ENCODE measurements around the gene SPOP. TPM values are rescaled to one million over a fixed set of nuclear protein-coding genes. Genes with fewer than 3 reads are reported as not detected.
A peak's percentile ranks its signal among the peaks of the same experiment; 100 is the strongest.

Gene SPOP
- total RNA-seq, 1 donor from 2014 or later: 81.8 TPM

DNA sequence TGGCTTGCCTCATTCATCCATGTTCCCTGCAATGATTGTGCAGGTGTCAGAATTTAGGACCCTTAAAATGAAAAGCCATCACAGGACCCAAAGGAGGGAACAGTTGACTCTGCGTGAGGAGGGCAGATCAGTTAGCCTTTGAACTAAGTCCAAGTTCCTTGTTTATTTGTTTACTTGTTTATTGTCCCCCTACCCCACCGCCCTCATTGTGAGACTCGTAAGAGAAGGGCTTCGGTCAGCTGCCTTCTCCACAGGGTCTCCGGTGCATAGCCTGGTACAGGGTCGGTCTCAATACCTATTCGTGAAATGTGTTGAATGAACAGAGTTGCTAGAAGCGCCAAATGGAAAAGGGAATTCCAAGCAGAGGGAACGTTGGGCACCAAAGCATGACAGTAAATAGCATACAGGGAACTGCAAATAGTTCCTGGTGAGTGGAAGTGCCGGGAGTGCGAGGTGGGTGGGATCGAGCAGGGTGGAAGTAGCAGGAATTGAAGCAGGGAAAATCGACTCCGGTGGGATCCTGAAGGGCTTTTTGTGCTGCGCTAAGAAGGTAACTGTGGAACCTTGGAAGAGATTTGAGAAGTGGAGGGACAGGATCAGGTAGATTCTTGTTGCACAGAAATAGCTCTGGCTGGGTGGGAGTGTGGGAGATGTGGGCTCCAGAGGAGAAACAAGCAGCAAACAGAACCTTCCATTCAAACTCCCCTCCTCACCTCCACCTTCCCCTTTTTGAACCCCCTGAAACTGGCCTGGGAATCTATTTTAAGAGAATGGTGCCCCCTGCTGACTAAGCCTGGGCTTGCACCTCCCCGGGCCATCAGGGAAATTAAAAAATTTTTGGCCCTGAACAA, 17.2 kb upstream of the SPOP start:
- peaks cover 6% of the 10 kb centered on the region for H3K36me3 ChIP-seq
- no peaks in the 10 kb centered on the region for H3K9me3 ChIP-seq
- peaks cover 16% of the 10 kb centered on the region for H3K4me1 ChIP-seq
- TF ChIP-seq, protein P1, sequence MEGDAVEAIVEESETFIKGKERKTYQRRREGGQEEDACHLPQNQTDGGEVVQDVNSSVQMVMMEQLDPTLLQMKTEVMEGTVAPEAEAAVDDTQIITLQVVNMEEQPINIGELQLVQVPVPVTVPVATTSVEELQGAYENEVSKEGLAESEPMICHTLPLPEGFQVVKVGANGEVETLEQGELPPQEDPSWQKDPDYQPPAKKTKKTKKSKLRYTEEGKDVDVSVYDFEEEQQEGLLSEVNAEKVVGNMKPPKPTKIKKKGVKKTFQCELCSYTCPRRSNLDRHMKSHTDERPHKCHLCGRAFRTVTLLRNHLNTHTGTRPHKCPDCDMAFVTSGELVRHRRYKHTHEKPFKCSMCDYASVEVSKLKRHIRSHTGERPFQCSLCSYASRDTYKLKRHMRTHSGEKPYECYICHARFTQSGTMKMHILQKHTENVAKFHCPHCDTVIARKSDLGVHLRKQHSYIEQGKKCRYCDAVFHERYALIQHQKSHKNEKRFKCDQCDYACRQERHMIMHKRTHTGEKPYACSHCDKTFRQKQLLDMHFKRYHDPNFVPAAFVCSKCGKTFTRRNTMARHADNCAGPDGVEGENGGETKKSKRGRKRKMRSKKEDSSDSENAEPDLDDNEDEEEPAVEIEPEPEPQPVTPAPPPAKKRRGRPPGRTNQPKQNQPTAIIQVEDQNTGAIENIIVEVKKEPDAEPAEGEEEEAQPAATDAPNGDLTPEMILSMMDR (IDR thresholded peaks at IDR 0.05): peak; percentile 93
- H3K27me3 ChIP-seq (ENCODE audit: low read depth): no peaks in the 10 kb centered on the region
- no peak overlapping the region for H3K4me3 ChIP-seq
- intact Hi-C loops (cut with DNase I): loop anchor here (5.0 kb wide), 1 partner anchor 123 kb away; no protein-coding TSS in a partner anchor
- ATAC-seq: peak; percentile 77 to 81
- H3K27ac ChIP-seq: no peak overlapping the region
- DNase-seq: no peak

DNA sequence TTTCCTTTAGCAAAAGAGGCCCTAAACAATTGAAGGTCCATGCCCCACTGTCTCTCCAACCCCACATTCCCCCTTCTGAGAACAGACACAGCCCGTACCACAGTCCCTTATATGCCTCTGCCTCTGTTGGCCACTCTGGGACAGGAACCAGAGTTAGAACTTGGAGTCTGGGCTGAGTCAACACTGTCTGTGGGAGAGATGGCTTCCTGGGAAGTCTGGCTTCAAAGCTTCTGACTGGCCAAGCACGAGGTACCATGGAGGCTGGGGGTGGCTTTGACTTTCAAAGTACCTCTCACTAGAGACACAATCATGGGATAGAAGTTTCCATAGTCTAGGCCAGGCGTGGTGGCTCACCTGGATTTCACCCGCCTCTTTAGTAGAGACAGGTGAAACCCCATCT, 14.9 kb upstream of the SPOP start:
- no peak overlapping the region for H3K4me3 ChIP-seq
- H3K9me3 ChIP-seq: no peaks in the 10 kb centered on the region
- ATAC-seq (no peak), DNase-seq (no peak)
- no peaks in the 10 kb centered on the region for H3K36me3 ChIP-seq
- H3K4me1 ChIP-seq: peaks cover 38% of the 10 kb centered on the region
- TF ChIP-seq, protein P1 (IDR thresholded peaks at IDR 0.05): no peak
- H3K27ac ChIP-seq: peak overlapping the region; percentile 53
- intact Hi-C loops (cut with DNase I): no loop called here
- no peaks in the 10 kb centered on the region for H3K27me3 ChIP-seq (ENCODE audit: low read depth)

DNA sequence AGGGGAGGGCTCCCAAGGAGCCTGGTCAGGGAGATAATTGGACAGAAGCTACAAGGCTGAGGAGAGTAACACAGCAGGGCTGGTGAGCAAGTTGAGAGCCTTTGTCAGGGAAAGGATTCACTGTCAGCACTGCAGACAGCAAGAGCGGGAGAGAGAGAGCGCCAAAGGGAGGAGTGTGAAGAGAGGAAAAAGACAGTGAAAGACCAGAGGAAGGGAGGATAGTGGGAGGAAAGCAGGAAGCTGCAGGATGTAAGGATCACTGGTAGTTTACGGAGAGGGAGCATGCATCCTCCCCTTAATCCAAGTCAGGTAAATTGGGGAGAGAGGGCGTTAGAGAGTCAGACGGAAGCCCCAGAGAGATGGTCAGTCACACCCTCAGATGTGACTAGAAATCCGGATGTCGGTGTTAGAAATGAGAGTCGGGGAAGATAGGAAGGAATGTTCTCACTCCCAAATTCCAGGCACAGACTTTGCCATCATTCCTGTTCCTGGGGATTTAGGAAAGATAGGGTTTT, 13.8 kb upstream of the SPOP start:
- Histone ChIP-seq H3K9me3 (no peaks in the 10 kb centered on the region), H3K4me1 (peaks cover 47% of the 10 kb centered on the region), H3K36me3 (no peaks in the 10 kb centered on the region), H3K27ac (peak overlapping the region; percentile 53), H3K4me3 (no peak overlapping the region), H3K27me3 (ENCODE audit: low read depth) (no peaks in the 10 kb centered on the region)
- ATAC-seq (no peak), DNase-seq (no peak)
- TF ChIP-seq, protein P1 (IDR thresholded peaks at IDR 0.05): no peak
- intact Hi-C loops (cut with DNase I): no loop called here

DNA sequence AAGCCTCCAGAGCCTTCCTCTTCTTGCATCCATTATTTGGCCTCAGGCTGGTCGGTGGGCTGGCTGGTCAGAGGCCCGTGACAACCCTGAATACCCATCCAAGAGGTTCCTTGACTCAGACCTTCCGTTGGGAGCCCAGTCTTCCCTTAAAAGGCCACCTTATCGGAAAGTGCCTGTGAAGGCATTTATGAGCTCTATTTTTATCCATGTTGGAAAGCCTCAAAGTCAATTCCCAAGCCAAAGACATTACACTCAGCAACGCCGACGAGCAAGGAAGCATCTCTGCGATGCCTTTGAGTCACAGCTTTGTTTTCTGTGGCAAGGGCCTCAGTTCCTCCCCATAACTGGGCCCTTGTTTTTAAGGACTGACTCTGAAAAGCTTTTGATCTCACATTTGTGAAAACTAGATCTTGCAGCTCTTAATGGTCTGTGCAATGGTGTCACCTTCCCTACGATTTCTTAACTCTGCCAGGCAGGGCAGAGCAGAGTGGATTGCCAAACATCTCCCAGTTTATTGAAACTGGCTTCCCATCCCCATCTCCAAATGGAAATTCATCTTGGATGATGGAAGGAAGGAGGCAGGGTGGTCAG, 13.3 kb upstream of the SPOP start:
- intact Hi-C loops (cut with DNase I): no loop called here
- peak overlapping the region; percentile 53 for H3K27ac ChIP-seq

DNA sequence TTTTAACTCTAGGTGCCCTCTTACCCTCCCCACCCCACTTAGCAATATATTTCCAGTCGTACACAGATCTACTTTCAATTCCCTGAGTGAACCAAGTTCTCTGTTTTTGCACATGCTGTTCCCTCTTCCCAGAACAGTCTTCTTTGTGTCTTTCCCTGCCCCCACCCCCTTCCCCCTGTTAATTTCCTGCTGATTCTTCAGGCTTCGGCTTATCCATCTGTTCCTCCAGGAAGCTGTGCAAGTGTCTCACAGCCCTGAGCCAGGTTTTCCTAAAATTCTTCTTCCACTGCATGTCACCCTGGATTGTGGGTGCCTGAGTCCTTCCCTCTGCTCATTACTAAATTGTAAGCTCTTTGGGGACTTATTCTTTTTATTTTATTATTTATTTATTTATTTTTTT, 12.4 kb upstream of the SPOP start:
- Histone ChIP-seq H3K36me3 (no peaks in the 10 kb centered on the region), H3K4me3 (no peak overlapping the region), H3K27me3 (ENCODE audit: low read depth) (no peaks in the 10 kb centered on the region), H3K27ac (peak overlapping the region; percentile 19), H3K9me3 (no peaks in the 10 kb centered on the region), H3K4me1 (peaks cover 42% of the 10 kb centered on the region)
- TF ChIP-seq, protein P1 (IDR thresholded peaks at IDR 0.05): no peak
- ATAC-seq: no peak
- no peak for DNase-seq
- intact Hi-C loops (cut with DNase I): no loop called here

More for the DNA sequence above, 13.3 kb upstream of the SPOP start:
- DNase-seq (no peak), ATAC-seq (no peak)
- Histone ChIP-seq H3K27me3 (ENCODE audit: low read depth) (no peaks in the 10 kb centered on the region), H3K4me3 (no peak overlapping the region), H3K9me3 (no peaks in the 10 kb centered on the region), H3K36me3 (no peaks in the 10 kb centered on the region), H3K4me1 (peaks cover 48% of the 10 kb centered on the region)
- TF ChIP-seq, protein P1 (IDR thresholded peaks at IDR 0.05): no peak
